GM21360 (cell line): ENCODE measurements around the gene EGR1.

Source experiments
- ATAC-seq: cut with Tn5 transposase; IDR thresholded peaks from one replicate; pipeline ENCODE4 v1.9.1; 2021; ENCODE audit warnings: mild to moderate bottlenecking, moderate library complexity; ENCODE audit not compliant: unreplicated experiment

EGR1 gene

DNA sequence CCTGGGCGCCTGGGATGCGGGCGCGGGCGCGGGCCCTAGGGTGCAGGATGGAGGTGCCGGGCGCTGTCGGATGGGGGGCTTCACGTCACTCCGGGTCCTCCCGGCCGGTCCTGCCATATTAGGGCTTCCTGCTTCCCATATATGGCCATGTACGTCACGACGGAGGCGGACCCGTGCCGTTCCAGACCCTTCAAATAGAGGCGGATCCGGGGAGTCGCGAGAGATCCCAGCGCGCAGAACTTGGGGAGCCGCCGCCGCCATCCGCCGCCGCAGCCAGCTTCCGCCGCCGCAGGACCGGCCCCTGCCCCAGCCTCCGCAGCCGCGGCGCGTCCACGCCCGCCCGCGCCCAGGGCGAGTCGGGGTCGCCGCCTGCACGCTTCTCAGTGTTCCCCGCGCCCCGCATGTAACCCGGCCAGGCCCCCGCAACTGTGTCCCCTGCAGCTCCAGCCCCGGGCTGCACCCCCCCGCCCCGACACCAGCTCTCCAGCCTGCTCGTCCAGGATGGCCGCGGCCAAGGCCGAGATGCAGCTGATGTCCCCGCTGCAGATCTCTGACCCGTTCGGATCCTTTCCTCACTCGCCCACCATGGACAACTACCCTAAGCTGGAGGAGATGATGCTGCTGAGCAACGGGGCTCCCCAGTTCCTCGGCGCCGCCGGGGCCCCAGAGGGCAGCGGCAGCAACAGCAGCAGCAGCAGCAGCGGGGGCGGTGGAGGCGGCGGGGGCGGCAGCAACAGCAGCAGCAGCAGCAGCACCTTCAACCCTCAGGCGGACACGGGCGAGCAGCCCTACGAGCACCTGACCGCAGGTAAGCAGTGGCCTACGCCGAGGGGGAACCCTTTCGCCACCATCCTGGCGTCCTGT is at the start of gene EGR1:
Gene EGR1 (plus strand): TSS at position 219 of the 864 bp plus-strand sequence. CDS start 283 bp downstream, at position 502.
- peak; percentile 51 for ATAC-seq

- ATAC-seq: no peak
These were observed 46.8 kb upstream of the EGR1 start for GRCh38 chr5:138418444-138418843.

- no peak for ATAC-seq
These were observed 40.2 kb upstream of the EGR1 start for GRCh38 chr5:138425079-138425478.

DNA sequence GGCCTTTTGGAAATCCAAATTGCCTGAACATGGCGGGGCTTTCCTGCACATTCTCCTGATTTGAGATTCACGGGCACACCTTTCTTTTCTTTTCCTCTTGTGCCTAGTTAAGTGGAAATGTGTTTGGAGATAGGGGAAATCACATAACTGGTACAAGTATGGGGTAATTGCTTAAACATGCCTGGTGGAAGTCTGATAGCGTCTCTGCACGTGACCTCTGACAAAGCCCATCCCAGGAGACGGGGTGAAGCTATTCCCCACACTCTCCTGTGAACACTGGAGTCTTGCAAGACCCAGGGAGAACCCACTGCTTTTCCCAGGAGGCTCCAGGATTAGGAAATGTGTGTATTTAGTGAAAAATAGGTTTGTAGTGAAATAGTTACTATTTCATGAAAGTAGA is 29.3 kb upstream of the EGR1 start:
- no peak for ATAC-seq

- no peak for ATAC-seq
These were observed 27.1 kb upstream of the EGR1 start for GRCh38 chr5:138438003-138438723.

DNA sequence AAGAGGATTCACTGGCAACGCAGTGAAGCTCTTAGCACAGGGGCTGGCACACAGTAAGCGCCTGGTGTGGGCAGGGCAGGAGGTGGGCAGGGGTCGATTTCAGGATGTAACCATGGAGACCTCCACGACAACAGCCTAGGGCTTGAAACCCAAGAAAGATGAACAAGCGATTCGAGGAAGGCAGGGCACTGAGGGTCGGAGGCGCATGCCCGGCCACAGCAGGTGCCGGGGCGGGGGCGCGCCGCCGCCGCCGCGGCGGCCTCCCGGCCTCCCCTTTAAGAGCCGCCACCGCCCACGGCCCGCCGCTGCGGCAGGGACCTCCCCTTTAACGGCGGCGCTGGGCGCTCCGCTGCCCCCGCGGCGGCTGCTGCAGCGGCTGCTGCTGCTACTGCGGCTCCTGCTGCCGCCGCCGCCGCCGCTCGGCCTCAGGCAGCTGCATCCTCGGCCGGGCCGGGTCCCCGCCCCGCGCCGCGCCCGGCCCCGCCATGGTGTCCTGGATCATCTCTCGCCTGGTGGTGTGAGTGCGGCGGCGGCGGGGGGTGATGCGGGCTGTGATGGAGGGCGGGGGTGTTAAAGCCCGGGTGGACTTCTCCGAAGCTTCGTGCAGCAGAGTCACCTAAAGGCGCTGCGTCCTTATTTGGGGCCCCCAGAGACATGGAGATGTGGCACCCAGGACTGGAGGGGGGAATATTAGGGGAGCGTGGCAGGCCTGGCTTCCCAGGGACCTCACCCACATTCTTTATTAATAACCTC is 26.4 kb upstream of the EGR1 start, which contains the start of gene REEP2:
Gene REEP2 (plus strand): TSS at position 334 of the 753 bp plus-strand sequence. CDS start 152 bp downstream, at position 486.
- ATAC-seq: peak; percentile 85

GRCh38 chr5:138439477-138440158 is 25.7 kb upstream of the EGR1 start:
- ATAC-seq: no peak

DNA sequence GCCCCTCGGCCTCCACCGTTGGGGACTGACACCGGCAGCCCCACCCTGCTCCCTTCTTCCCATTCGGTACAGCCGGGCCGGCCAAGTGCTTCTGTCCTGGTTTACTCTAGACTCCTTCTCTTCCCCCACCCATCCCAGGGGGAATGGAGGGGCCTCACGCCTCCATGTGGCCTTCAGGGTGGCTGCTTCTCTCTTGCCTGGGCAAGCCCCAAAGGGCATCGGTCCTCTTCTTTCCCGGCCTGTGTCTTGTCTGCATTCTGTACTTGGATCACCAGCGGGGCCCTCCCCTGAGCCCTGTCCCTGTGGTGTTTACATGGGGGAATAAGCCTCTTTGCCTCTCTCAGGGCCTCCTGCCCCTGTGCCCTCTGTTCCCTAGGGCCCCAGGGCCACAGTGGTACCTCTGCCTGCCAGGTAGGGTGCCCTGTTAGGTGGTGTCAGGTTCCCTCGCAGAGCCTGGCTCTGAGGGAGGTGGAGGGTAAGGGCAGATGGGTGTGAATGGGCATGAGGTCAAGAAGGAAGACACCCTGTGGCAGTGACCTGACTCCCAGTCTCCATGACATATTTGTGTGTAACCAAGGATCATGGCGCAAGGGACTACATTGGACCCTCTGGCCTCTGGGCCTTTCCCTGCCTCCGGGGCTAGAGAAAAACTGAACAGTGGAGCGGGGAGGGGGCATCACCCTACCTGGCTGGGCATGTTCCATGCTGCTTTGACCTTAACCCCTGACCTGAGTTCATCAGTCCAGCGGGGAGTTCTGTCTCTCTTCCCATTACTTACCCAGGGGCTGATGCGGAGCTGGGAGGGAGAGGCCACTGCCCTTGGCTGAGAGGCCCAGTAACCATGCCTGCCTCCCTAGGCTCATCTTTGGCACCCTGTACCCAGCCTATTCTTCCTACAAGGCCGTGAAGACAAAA is 24.9 kb upstream of the EGR1 start:
- ATAC-seq: no peak

GRCh38 chr5:138441221-138441620 is 24.1 kb upstream of the EGR1 start:
- no peak for ATAC-seq

GRCh38 chr5:138444078-138444773 is 21.1 kb upstream of the EGR1 start:
- ATAC-seq: no peak

DNA sequence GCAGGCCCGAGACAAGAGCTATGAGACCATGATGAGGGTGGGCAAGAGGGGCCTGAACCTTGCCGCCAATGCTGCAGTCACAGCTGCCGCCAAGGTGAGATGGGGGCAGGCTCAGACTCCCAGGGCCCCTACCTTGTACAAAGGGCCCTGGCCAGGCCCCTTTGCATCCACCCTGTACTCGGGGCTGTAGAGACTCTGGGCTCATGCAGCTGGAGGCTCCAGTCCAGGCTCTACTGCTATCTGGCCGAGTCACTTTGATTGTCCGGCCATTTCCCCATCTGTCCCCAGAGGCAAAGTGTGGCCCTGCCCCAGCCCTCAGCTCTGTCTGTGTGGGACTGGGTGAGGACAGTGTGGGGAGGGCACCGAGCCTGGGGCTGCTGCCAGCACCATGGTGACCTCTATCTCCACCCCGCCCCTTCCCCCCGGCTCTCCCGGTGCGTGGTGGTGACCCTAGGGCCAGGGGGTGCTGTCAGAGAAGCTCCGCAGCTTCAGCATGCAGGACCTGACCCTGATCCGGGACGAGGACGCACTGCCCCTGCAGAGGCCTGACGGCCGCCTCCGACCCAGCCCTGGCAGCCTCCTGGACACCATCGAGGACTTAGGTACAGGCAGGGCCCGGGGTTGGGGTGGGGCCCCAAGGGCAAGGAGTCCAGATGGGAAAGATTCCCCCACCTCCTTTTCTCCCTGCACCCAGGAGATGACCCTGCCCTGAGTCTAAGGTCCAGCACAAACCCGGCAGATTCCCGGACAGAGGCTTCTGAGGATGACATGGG is 20.3 kb upstream of the EGR1 start:
- ATAC-seq: no peak

- no peak for ATAC-seq
These were observed 19.6 kb upstream of the EGR1 start for GRCh38 chr5:138445547-138446271.

DNA sequence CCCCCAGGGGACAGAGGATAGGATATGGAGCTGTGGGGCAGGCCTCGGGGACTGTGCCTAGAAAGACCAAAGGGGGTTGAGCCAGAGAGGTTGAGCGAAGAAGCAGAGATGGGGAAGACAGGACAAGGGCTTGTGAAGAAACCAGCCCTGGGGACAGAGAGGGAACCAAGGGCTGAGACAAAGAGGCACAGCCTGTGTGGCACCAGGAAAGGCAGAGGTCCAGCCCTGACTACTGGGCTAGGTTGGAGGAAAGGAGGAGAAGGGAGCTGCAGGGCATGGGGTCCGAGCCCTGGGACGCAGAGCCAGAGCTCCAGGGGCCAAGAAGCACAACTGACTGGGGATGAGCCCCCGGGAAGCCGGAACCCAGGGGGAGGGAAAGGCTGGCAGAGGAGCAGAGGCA is 17.2 kb upstream of the EGR1 start:
- no peak for ATAC-seq

DNA sequence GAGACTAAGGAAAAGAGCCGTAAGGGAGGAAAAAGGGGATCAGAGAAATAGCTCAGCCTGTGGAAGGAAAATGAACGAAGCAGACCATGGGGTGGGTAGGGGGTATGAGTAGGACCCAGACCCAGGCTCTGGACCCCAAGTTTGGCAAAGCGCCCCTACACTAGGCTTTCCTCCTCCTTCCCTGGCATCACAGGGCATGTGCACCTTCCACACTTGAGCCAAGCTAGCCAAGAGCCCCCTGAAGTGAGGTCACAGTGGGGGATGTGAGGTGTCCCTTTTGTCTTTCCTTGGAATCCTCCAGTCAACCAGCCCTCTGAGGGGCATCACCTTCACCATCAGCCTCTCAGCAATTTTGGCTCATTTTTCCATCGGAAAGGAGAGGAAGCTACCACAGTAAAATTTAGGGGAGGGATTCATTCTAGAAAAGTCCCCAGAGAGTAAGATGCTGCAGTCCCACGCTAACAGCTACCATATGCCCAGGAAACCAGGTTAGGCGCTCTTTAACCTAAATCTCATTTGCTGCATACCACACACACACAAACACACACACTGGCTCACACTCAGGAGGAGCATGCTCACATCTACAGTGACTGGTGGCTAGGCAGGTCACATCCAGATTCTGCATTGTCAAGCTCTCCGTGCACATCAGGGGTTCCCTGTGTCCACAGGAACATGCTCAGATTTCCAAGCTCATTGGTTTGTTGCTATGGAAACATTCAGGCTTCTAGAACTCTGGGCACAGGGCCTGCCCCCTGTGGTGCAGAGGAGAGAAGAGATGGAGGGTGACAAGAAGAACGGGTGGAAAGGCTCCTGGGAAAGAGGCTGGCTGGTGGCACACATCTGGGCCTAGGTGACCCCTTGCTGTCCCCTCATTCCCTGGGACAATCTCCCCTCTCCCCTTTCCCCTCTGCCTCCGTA is 16.5 kb upstream of the EGR1 start:
- ATAC-seq: no peak

- no peak for ATAC-seq
These were observed 15.6 kb upstream of the EGR1 start for GRCh38 chr5:138449501-138450239.

GRCh38 chr5:138450971-138451370 is 14.3 kb upstream of the EGR1 start:
- no peak for ATAC-seq
